K562 (cell line): Measurements from ENCODE around the gene VRK2. TPM values are rescaled to one million over a fixed set of nuclear protein-coding genes. Genes with fewer than 3 reads are reported as not detected.

Source experiments
- BCL6 ChIP-seq: fragments of 250-450 bp; sonication (Bioruptor Pico); IDR thresholded peaks from 2 replicates; pipeline ENCODE4 v1.4.0; 2020
- CBX2 ChIP-seq: fragments of 200-600 bp; sonication (generic); IDR thresholded peaks from one replicate; pipeline ENCODE4 v1.6.1; 2012; ENCODE audit warnings: mild to moderate bottlenecking, low read length, inconsistent platforms; ENCODE audit not compliant: insufficient read depth, poor library complexity, severe bottlenecking
- CTBP1 ChIP-seq: fragments of 450-650 bp; IDR thresholded peaks from 2 replicates; pipeline ENCODE4 v1.6.1; 2016; ENCODE audit warnings: borderline replicate concordance
- DACH1 ChIP-seq: fragments of 450-650 bp; IDR thresholded peaks from 2 replicates; pipeline ENCODE4 v1.6.1; 2018; ENCODE audit not compliant: partially characterized antibody
- FOXK1 ChIP-seq: sonication (generic); formaldehyde crosslinking; IDR thresholded peaks from 2 replicates; pipeline ENCODE4 v1.8.0; 2022; ENCODE audit warnings: missing genetic modification reagents, mild to moderate bottlenecking, borderline replicate concordance
- GTF2A2 ChIP-seq: IDR thresholded peaks from 2 replicates; pipeline ENCODE4 v1.6.1; 2016; ENCODE audit warnings: mild to moderate bottlenecking, missing genetic modification characterization, missing compliant biosample characterization
- HNRNPK ChIP-seq: fragments of 200-400 bp; formaldehyde crosslinking; IDR thresholded peaks from one replicate; pipeline ENCODE4 v1.6.1; 2018; ENCODE audit warnings: mild to moderate bottlenecking, low read depth, low read length; ENCODE audit not compliant: poor library complexity, severe bottlenecking
- IFI16 ChIP-seq: fragments of 250-450 bp; sonication (Bioruptor Pico); IDR thresholded peaks from 2 replicates; pipeline ENCODE4 v2.1.2; 2022; ENCODE audit warnings: mild to moderate bottlenecking, inconsistent platforms
- KDM1A ChIP-seq, 2 experiments: fragments of 450-650 bp; IDR thresholded peaks; 2 replicates each; pipeline ENCODE4 v1.6.1; 2016; ENCODE audit warnings: mild to moderate bottlenecking in 2 of 2
- MEF2A ChIP-seq: IDR thresholded peaks from 2 replicates; pipeline ENCODE4 v1.6.1; 2011; ENCODE audit warnings: low read depth, mild to moderate bottlenecking, low read length, moderate library complexity; ENCODE audit not compliant: control insufficient read depth
- NFATC3 ChIP-seq: fragments of 450-650 bp; IDR thresholded peaks from 2 replicates; pipeline ENCODE4 v1.6.1; 2017; ENCODE audit warnings: mild to moderate bottlenecking
- NR2C2 ChIP-seq, 2 experiments: fragments of 200-800 bp in 1 of 2; sonication (Bioruptor generic) in 1 of 2; sonication (generic) in 1 of 2; formaldehyde crosslinking in 1 of 2; IDR thresholded peaks; 2 replicates each; pipeline versions ENCODE4 v1.6.1 to v1.8.0; 2016 to 2022; ENCODE audit warnings: mild to moderate bottlenecking in 1 of 2, missing compliant biosample characterization in 1 of 2, missing genetic modification characterization in 1 of 2, missing genetic modification reagents in 1 of 2
- RHOXF2B ChIP-seq: fragments of 250-450 bp; sonication (Bioruptor Pico); conservative IDR thresholded peaks from 2 replicates; pipeline ENCODE4 v1.5.1; 2021
- SETDB1 ChIP-seq: IDR thresholded peaks from one replicate; pipeline ENCODE4 v1.6.1; 2012; ENCODE audit warnings: low read length, control low read depth, inconsistent platforms
- SIRT6 ChIP-seq: IDR thresholded peaks from one replicate; pipeline ENCODE4 v1.6.1; 2012; ENCODE audit warnings: low read depth, mild to moderate bottlenecking, control low read depth, inconsistent platforms, low read length, moderate library complexity
- SMAD1 ChIP-seq: fragments of 150-350 bp; IDR thresholded peaks from 2 replicates; pipeline ENCODE4 v1.6.1; 2014; ENCODE audit warnings: low read length, low read depth; ENCODE audit not compliant: partially characterized antibody
- SMARCE1 ChIP-seq: fragments of 450-650 bp; IDR thresholded peaks from 2 replicates; pipeline ENCODE4 v1.7.1; 2016; ENCODE audit warnings: mild to moderate bottlenecking
- U2AF1 ChIP-seq: fragments of 200-400 bp; formaldehyde crosslinking; optimal IDR thresholded peaks from 2 replicates; pipeline ENCODE3; 2017; ENCODE audit warnings: mild to moderate bottlenecking, low read depth, low read length, moderate library complexity
- XRCC4 ChIP-seq: IDR thresholded peaks from one replicate; pipeline ENCODE4 v1.6.1; 2011; ENCODE audit not compliant: insufficient read depth, insufficient read length; ENCODE audit errors: extremely low read depth
- polyA plus RNA-seq, 8 experiments: library from polyadenylated mRNA; depleted of rRNA in 4 of 8; stranded (reverse) in 5 of 8; unstranded in 3 of 8; fragments of >200 nt; fragmentation: Nextera tagmentation in 2 of 8; fragmentation: Illumina TruSeq in 1 of 8; extraction: Ambion mirVana in 2 of 8; extraction: Trizol in 1 of 8; gene quantifications; 2 replicates each; pipeline versions ENCODE4 v1.2.1 to v1.2.3, GENCODE V29; 2011 to 2014; ENCODE audit warnings: inconsistent platforms in 1 of 8, missing spikeins in 1 of 8
- total RNA-seq, 7 experiments: library from RNA; depleted of rRNA in 6 of 7; stranded (reverse); fragments of >200 nt in 6 of 7; fragmentation: Illumina TruSeq in 2 of 7; extraction: Trizol in 2 of 7; gene quantifications; 2 replicates each; pipeline versions ENCODE4 v1.2.1 to v1.2.3, GENCODE V29; 2011 to 2021; ENCODE audit warnings: low replicate concordance in 1 of 7
- TF ChIP-seq, protein P1 (sequence below): fragments of 450-650 bp; formaldehyde crosslinking; IDR thresholded peaks from 2 replicates; pipeline ENCODE4 v1.4.0; 2020; ENCODE audit warnings: mild to moderate bottlenecking, moderate library complexity
- TF ChIP-seq, protein P2 (sequence below): fragments of 450-650 bp; conservative IDR thresholded peaks from 2 replicates; pipeline ENCODE4 v1.6.1; 2016; ENCODE audit warnings: missing genetic modification characterization, low read depth, mild to moderate bottlenecking, control low read depth, missing compliant biosample characterization
- TF ChIP-seq, protein P3 (sequence below): fragments of 450-650 bp; IDR thresholded peaks from 2 replicates; pipeline ENCODE4 v1.6.1; 2017; ENCODE audit warnings: antibody characterized with exemption
- TF ChIP-seq, protein P4 (sequence below): fragments of 250-450 bp; sonication (Bioruptor Pico); IDR thresholded peaks from 2 replicates; pipeline ENCODE4 v1.5.0; 2020; ENCODE audit warnings: mild to moderate bottlenecking

The VRK2 gene
- total and polyA plus RNA-seq, 9 of the 15 experiments (the other 6 are each of a cell fraction or from before 2014, with no cell fraction given) = 22.6 to 49.2 (median 36.2) TPM

DNA sequence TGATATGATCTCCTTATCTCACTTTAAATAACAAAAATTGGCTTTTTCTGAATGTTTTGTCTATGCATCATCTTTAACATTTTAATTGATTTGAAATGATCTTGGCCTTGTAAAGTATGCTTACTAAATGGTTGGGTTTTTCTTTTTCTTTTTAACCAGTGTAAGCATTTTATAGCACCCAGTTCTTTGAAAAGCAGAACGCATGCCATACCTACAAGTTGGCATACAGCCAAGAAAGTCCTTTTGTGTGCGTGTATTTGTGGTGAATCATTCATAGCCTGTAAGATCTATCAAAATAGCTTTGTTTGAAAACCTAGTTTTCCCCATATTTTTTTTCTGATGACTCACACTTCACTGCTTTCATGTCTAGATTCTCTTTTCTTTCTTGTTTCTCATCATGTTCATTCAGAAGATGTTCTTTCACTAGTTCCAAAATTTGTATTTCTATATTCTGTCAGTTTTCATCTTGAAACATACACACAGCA, 4.1 kb upstream of the VRK2 start (continued):
- TF ChIP-seq, protein P1, sequence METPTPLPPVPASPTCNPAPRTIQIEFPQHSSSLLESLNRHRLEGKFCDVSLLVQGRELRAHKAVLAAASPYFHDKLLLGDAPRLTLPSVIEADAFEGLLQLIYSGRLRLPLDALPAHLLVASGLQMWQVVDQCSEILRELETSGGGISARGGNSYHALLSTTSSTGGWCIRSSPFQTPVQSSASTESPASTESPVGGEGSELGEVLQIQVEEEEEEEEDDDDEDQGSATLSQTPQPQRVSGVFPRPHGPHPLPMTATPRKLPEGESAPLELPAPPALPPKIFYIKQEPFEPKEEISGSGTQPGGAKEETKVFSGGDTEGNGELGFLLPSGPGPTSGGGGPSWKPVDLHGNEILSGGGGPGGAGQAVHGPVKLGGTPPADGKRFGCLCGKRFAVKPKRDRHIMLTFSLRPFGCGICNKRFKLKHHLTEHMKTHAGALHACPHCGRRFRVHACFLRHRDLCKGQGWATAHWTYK = no peak
- no peak for TF ChIP-seq GTF2A2 (tag)
- no peak for TF ChIP-seq SETDB1
- TF ChIP-seq DACH1 = no peak
- TF ChIP-seq, protein P2, sequence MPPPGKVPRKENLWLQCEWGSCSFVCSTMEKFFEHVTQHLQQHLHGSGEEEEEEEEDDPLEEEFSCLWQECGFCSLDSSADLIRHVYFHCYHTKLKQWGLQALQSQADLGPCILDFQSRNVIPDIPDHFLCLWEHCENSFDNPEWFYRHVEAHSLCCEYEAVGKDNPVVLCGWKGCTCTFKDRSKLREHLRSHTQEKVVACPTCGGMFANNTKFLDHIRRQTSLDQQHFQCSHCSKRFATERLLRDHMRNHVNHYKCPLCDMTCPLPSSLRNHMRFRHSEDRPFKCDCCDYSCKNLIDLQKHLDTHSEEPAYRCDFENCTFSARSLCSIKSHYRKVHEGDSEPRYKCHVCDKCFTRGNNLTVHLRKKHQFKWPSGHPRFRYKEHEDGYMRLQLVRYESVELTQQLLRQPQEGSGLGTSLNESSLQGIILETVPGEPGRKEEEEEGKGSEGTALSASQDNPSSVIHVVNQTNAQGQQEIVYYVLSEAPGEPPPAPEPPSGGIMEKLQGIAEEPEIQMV = no peak
- TF ChIP-seq HNRNPK = no peak
- TF ChIP-seq MEF2A = no peak
- TF ChIP-seq RHOXF2B (CRISPR knock-in tag) = no peak
- peak; percentile 21; the same call in 1 of the 2 replicates for TF ChIP-seq CTBP1
- TF ChIP-seq, protein P3, sequence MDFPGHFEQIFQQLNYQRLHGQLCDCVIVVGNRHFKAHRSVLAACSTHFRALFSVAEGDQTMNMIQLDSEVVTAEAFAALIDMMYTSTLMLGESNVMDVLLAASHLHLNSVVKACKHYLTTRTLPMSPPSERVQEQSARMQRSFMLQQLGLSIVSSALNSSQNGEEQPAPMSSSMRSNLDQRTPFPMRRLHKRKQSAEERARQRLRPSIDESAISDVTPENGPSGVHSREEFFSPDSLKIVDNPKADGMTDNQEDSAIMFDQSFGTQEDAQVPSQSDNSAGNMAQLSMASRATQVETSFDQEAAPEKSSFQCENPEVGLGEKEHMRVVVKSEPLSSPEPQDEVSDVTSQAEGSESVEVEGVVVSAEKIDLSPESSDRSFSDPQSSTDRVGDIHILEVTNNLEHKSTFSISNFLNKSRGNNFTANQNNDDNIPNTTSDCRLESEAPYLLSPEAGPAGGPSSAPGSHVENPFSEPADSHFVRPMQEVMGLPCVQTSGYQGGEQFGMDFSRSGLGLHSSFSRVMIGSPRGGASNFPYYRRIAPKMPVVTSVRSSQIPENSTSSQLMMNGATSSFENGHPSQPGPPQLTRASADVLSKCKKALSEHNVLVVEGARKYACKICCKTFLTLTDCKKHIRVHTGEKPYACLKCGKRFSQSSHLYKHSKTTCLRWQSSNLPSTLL = no peak
- TF ChIP-seq KDM1A (IDR thresholded peaks at IDR 0.05) = no peak
- no peak for TF ChIP-seq SIRT6
- no peak for TF ChIP-seq FOXK1 (CRISPR knock-in tag)
- TF ChIP-seq NFATC3 = no peak
- TF ChIP-seq IFI16 (CRISPR knock-in tag) = no peak
- TF ChIP-seq, protein P4, sequence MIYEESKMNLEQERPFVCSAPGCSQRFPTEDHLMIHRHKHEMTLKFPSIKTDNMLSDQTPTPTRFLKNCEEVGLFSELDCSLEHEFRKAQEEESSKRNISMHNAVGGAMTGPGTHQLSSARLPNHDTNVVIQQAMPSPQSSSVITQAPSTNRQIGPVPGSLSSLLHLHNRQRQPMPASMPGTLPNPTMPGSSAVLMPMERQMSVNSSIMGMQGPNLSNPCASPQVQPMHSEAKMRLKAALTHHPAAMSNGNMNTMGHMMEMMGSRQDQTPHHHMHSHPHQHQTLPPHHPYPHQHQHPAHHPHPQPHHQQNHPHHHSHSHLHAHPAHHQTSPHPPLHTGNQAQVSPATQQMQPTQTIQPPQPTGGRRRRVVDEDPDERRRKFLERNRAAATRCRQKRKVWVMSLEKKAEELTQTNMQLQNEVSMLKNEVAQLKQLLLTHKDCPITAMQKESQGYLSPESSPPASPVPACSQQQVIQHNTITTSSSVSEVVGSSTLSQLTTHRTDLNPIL (CRISPR knock-in tag) = no peak
- TF ChIP-seq U2AF1 = no peak
- no peak for TF ChIP-seq XRCC4
- no peak for TF ChIP-seq CBX2
- peak; percentile 85 for TF ChIP-seq SMAD1
- no peak for TF ChIP-seq BCL6 (CRISPR knock-in tag)
- TF ChIP-seq NR2C2 (CRISPR knock-in tag; IDR thresholded peaks at IDR 0.05) = no peak
- TF ChIP-seq NR2C2 (tag; IDR thresholded peaks at IDR 0.05) = no peak
- peak; percentile 75 for TF ChIP-seq SMARCE1
